ENCODE measurements around the gene THSD8. TPM values are rescaled to one million over a fixed set of nuclear protein-coding genes. Genes with fewer than 3 reads are reported as not detected.
A peak's percentile ranks its signal among the peaks of the same experiment; 100 is the strongest.

Gene THSD8
- total RNA-seq, 1 donor from 2014 or later = not detected

GRCh38 chr19:12770922-12771321 is 30.9 kb upstream of the THSD8 start:
- Histone ChIP-seq H3K36me3 (ENCODE audit: control insufficient read depth, insufficient read depth, low read length) (no peaks in the 10 kb centered on the region), H3K4me3 (ENCODE audit: low read depth, low read length) (no peak overlapping the region), H3K27me3 (ENCODE audit: control insufficient read depth, insufficient read depth, low read length) (no peaks in the 10 kb centered on the region)
- no peak for TF ChIP-seq CTCF (IDR thresholded peaks at IDR 0.05; ENCODE audit: insufficient read depth, low read length, poor library complexity, severe bottlenecking)
- DNase-seq (ENCODE audit: low read depth) = no peak

- no peak for DNase-seq (ENCODE audit: low read depth)
- Histone ChIP-seq H3K4me3 (ENCODE audit: low read depth, low read length) (no peak overlapping the region), H3K27me3 (ENCODE audit: control insufficient read depth, insufficient read depth, low read length) (no peaks in the 10 kb centered on the region), H3K36me3 (ENCODE audit: control insufficient read depth, insufficient read depth, low read length) (no peaks in the 10 kb centered on the region)
- TF ChIP-seq CTCF (IDR thresholded peaks at IDR 0.05; ENCODE audit: insufficient read depth, low read length, poor library complexity, severe bottlenecking) = no peak
Measured at GRCh38 chr19:12772323-12772722, 29.5 kb upstream of the THSD8 start.

GRCh38 chr19:12773571-12773970 is 28.3 kb upstream of the THSD8 start:
- H3K4me3 ChIP-seq (ENCODE audit: low read depth, low read length) = no peak overlapping the region
- no peaks in the 10 kb centered on the region for H3K27me3 ChIP-seq (ENCODE audit: control insufficient read depth, insufficient read depth, low read length)
- H3K36me3 ChIP-seq (ENCODE audit: control insufficient read depth, insufficient read depth, low read length) = no peaks in the 10 kb centered on the region
- TF ChIP-seq CTCF (IDR thresholded peaks at IDR 0.05; ENCODE audit: insufficient read depth, low read length, poor library complexity, severe bottlenecking) = peak; percentile 35
- DNase-seq (ENCODE audit: low read depth) = no peak

- TF ChIP-seq CTCF (IDR thresholded peaks at IDR 0.05; ENCODE audit: insufficient read depth, low read length, poor library complexity, severe bottlenecking) = no peak
- DNase-seq (ENCODE audit: low read depth) = no peak
- no peaks in the 10 kb centered on the region for H3K36me3 ChIP-seq (ENCODE audit: control insufficient read depth, insufficient read depth, low read length)
Measured at GRCh38 chr19:12774588-12775555, 27.0 kb upstream of the THSD8 start, which contains the start of gene HOOK2. TSS of gene HOOK2 (minus strand) at chr19:12775552. CDS start at chr19:12775449, 103 bp downstream.

GRCh38 chr19:12777217-12778016 is 24.5 kb upstream of the THSD8 start:
- peak; percentile 97 for TF ChIP-seq CTCF (IDR thresholded peaks at IDR 0.05; ENCODE audit: insufficient read depth, low read length, poor library complexity, severe bottlenecking)
- no peaks in the 10 kb centered on the region for H3K27me3 ChIP-seq (ENCODE audit: control insufficient read depth, insufficient read depth, low read length)
- H3K36me3 ChIP-seq (ENCODE audit: control insufficient read depth, insufficient read depth, low read length) = no peaks in the 10 kb centered on the region
- DNase-seq (ENCODE audit: low read depth) = no peak
- H3K4me3 ChIP-seq (ENCODE audit: low read depth, low read length) = peak overlapping the region; percentile 51

More at GRCh38 chr19:12774588-12775555, 27.0 kb upstream of the THSD8 start, which contains the start of gene HOOK2:
- Histone ChIP-seq H3K4me3 (ENCODE audit: low read depth, low read length) (peak within 1 kb of the TSS; percentile 91), H3K27me3 (ENCODE audit: control insufficient read depth, insufficient read depth, low read length) (no peaks in the 10 kb centered on the region)
